H1 (cell line): Measurements from ENCODE around the gene ZSWIM4. TPM values are rescaled to one million over a fixed set of nuclear protein-coding genes. Genes with fewer than 3 reads are reported as not detected.

Experiments
- CTCF ChIA-PET: fragments of 300-600 bp; sonication (Branson Sonifier 250); formaldehyde crosslinking; loops from one replicate; lab custom pipeline; 2021; ENCODE audit not compliant: partially characterized antibody; lab: Charles Lee
- POLR2A ChIA-PET: fragments of 300-600 bp; sonication (Branson Sonifier 250); formaldehyde crosslinking; loops from one replicate; lab custom pipeline; 2021; ENCODE audit warnings: inconsistent platforms; ENCODE audit not compliant: partially characterized antibody; lab: Charles Lee
- DNase-seq, 2 experiments: peaks; one replicate each; pipeline versions ENCODE4 v3.0.0 to v3.0.0-alpha.2; 2010 to 2022; ENCODE audit warnings: low spot score in 2 of 2, low read depth in 1 of 2, mixed read lengths in 1 of 2
- FAIRE-seq: peaks from 2 replicates; lab custom pipeline; 2011; peaks lifted over from hg19 to GRCh38; lab: Jason Lieb, UNC
- H2AFZ ChIP-seq: 2 replicates; pipeline ENCODE4 v1.8.1; 2012; ENCODE audit warnings: low read length, inconsistent platforms
- H2AK5ac ChIP-seq: 2 replicates; pipeline ENCODE4 v1.6.1; 2013; ENCODE audit warnings: low read depth, low read length
- H2BK120ac ChIP-seq: replicated peaks from 2 replicates; pipeline ENCODE3; 2013; ENCODE audit warnings: low read depth, low read length, inconsistent platforms
- H2BK12ac ChIP-seq: 2 replicates; pipeline ENCODE4 v1.6.1; 2013; ENCODE audit warnings: low read depth, low read length
- H2BK15ac ChIP-seq: 2 replicates; pipeline ENCODE4 v1.6.1; 2013; ENCODE audit warnings: low read length
- H2BK20ac ChIP-seq: 2 replicates; pipeline ENCODE4 v1.6.1; 2013; ENCODE audit warnings: low read length
- H2BK5ac ChIP-seq: 2 replicates; pipeline ENCODE4 v1.6.1; 2013; ENCODE audit warnings: low read depth, low read length
- H3K14ac ChIP-seq: 2 replicates; pipeline ENCODE4 v1.6.1; 2013; ENCODE audit warnings: inconsistent platforms; ENCODE audit not compliant: insufficient read length
- H3K18ac ChIP-seq: 2 replicates; pipeline ENCODE4 v1.6.1; 2013; ENCODE audit warnings: low read length; ENCODE audit errors: extremely low read depth
- H3K23ac ChIP-seq: 2 replicates; pipeline ENCODE4 v1.6.1; 2013; ENCODE audit warnings: inconsistent platforms; ENCODE audit not compliant: insufficient read length
- H3K23me2 ChIP-seq: 2 replicates; pipeline ENCODE4 v1.6.1; 2013; ENCODE audit warnings: low read depth, low read length
- H3K27ac ChIP-seq: 2 replicates; pipeline ENCODE4 v1.6.1; 2011; ENCODE audit warnings: low read depth, low read length, inconsistent platforms
- H3K27me3 ChIP-seq, 4 experiments: replicated peaks in 1 of 4; 1 replicate in 1 of 4; 2 replicates in 3 of 4; pipeline versions ENCODE4 v1.6.1 to v1.8.1; 2011 to 2013; ENCODE audit warnings: low read length in 3 of 4, mild to moderate bottlenecking in 3 of 4, inconsistent platforms in 2 of 4, mixed read lengths in 2 of 4, moderate library complexity in 1 of 4; ENCODE audit not compliant: control insufficient read depth in 3 of 4, insufficient read depth in 3 of 4; ENCODE audit errors: extremely low read depth in 1 of 4
- H3K36me3 ChIP-seq, 4 experiments: 2 replicates each; pipeline versions ENCODE4 v1.6.1 to v1.8.1; 2011 to 2013; ENCODE audit warnings: mild to moderate bottlenecking in 4 of 4, low read length in 3 of 4, moderate library complexity in 2 of 4, control low read depth in 1 of 4, inconsistent platforms in 1 of 4; ENCODE audit not compliant: insufficient read depth in 4 of 4, control insufficient read depth in 2 of 4
- H3K4ac ChIP-seq: replicated peaks from 2 replicates; pipeline ENCODE3; 2013; ENCODE audit warnings: low read length, low read depth, mixed read lengths, inconsistent platforms; ENCODE audit not compliant: insufficient read length
- H3K4me1 ChIP-seq, 4 experiments: replicated peaks in 1 of 4; 1 replicate in 1 of 4; 2 replicates in 3 of 4; pipeline versions ENCODE4 v1.6.1 to v1.8.1; 2011 to 2013; ENCODE audit warnings: low read length in 3 of 4, inconsistent platforms in 2 of 4, mixed read lengths in 1 of 4; ENCODE audit not compliant: insufficient read depth in 4 of 4, control insufficient read depth in 3 of 4
- H3K4me2 ChIP-seq, 2 experiments: 2 replicates each; pipeline versions ENCODE4 v1.6.1 to v1.8.1; 2011 to 2013; ENCODE audit warnings: low read depth in 2 of 2, low read length in 2 of 2, control low read depth in 1 of 2, inconsistent platforms in 1 of 2, mild to moderate bottlenecking in 1 of 2; ENCODE audit not compliant: insufficient read depth in 1 of 2
- H3K4me3 ChIP-seq, 4 experiments: fragments of 200-600, 300-600 bp in 1 of 4; sonication (generic), shearing (Covaris generic), sonication (Bioruptor Twin) in 1 of 4; 2 replicates each; pipeline versions ENCODE4 v1.5.1 to v1.8.1; 2011 to 2016; ENCODE audit warnings: low read length in 4 of 4, low read depth in 3 of 4, control low read depth in 2 of 4, inconsistent platforms in 2 of 4, mild to moderate bottlenecking in 2 of 4, mixed read lengths in 1 of 4, moderate library complexity in 1 of 4; ENCODE audit not compliant: insufficient read depth in 2 of 4; ENCODE audit errors: extremely low read depth in 1 of 4
- H3K56ac ChIP-seq: replicated peaks from 2 replicates; pipeline ENCODE3; 2013; ENCODE audit warnings: low read depth, mild to moderate bottlenecking, mixed read lengths, low read length, inconsistent platforms; ENCODE audit not compliant: insufficient read length
- H3K79me1 ChIP-seq: 2 replicates; pipeline ENCODE4 v1.6.1; 2013; ENCODE audit warnings: low read depth, low read length, control low read depth
- H3K79me2 ChIP-seq, 2 experiments: 2 replicates each; pipeline versions ENCODE4 v1.6.1 to v1.8.1; 2012 to 2013; ENCODE audit warnings: low read length in 2 of 2, mild to moderate bottlenecking in 2 of 2, inconsistent platforms in 1 of 2; ENCODE audit not compliant: insufficient read depth in 2 of 2, control insufficient read depth in 1 of 2
- H3K9ac ChIP-seq, 4 experiments: replicated peaks in 1 of 4; 1 replicate in 1 of 4; 2 replicates in 3 of 4; pipeline versions ENCODE4 v1.6.1 to v1.8.1; 2011 to 2013; ENCODE audit warnings: low read depth in 3 of 4, low read length in 3 of 4, control low read depth in 2 of 4, mild to moderate bottlenecking in 2 of 4, moderate library complexity in 2 of 4, inconsistent platforms in 1 of 4; ENCODE audit errors: extremely low read depth in 1 of 4
- H3K9me3 ChIP-seq, 2 experiments: 2 replicates each; pipeline versions ENCODE4 v1.6.1 to v1.8.1; 2012 to 2013; ENCODE audit warnings: mild to moderate bottlenecking in 2 of 2, moderate library complexity in 2 of 2, control low read depth in 1 of 2, inconsistent platforms in 1 of 2, low read depth in 1 of 2, low read length in 1 of 2, mixed read lengths in 1 of 2; ENCODE audit not compliant: insufficient read depth in 2 of 2
- H4K20me1 ChIP-seq, 2 experiments: replicated peaks in 1 of 2; 2 replicates each; pipeline versions ENCODE3 to v1.8.1; 2011 to 2013; ENCODE audit warnings: inconsistent platforms in 2 of 2, low read length in 2 of 2, mild to moderate bottlenecking in 1 of 2; ENCODE audit not compliant: insufficient read depth in 2 of 2, control insufficient read depth in 1 of 2
- H4K5ac ChIP-seq: 2 replicates; pipeline ENCODE4 v1.6.1; 2013; ENCODE audit warnings: low read length, low read depth, mixed read lengths, inconsistent platforms; ENCODE audit not compliant: insufficient read length
- H4K8ac ChIP-seq: 2 replicates; pipeline ENCODE4 v1.8.0; 2013; ENCODE audit warnings: mild to moderate bottlenecking, moderate library complexity, low read length, inconsistent platforms; ENCODE audit not compliant: insufficient read depth; ENCODE audit errors: extremely low read depth
- H4K91ac ChIP-seq: replicated peaks from 2 replicates; pipeline ENCODE3; 2013; ENCODE audit warnings: low read length, mixed read lengths, inconsistent platforms; ENCODE audit not compliant: insufficient read length
- CREB1 ChIP-seq: IDR thresholded peaks from 2 replicates; pipeline ENCODE4 v1.6.1; 2012; ENCODE audit warnings: inconsistent platforms
- CTBP2 ChIP-seq: IDR thresholded peaks from 2 replicates; pipeline ENCODE4 v1.7.0; 2011; ENCODE audit warnings: borderline replicate concordance, mild to moderate bottlenecking, moderate library complexity, mixed read lengths, low read length; ENCODE audit not compliant: insufficient read depth, insufficient read length
- EGR1 ChIP-seq: IDR thresholded peaks from 2 replicates; pipeline ENCODE4 v1.6.1; 2011; ENCODE audit warnings: low read depth, low read length, borderline replicate concordance
- GTF2F1 ChIP-seq: IDR thresholded peaks from 2 replicates; pipeline ENCODE4 v1.6.1; 2012; ENCODE audit warnings: low read depth, low read length, improper control_type of control experiment, borderline replicate concordance
- HDAC2 ChIP-seq, 2 experiments: fragments of 300-600 bp in 1 of 2; sonication (generic) in 1 of 2; IDR thresholded peaks; 2 replicates each; pipeline ENCODE4 v1.6.1; 2011 to 2012; ENCODE audit warnings: low read depth in 2 of 2, low read length in 2 of 2, mild to moderate bottlenecking in 2 of 2, moderate library complexity in 2 of 2, borderline replicate concordance in 1 of 2, inconsistent platforms in 1 of 2
- KDM5A ChIP-seq: fragments of 200-600 bp; IDR thresholded peaks from 2 replicates; pipeline ENCODE4 v1.7.1; 2012; ENCODE audit warnings: mild to moderate bottlenecking, low read length, inconsistent platforms, mixed read lengths
- MAX ChIP-seq: IDR thresholded peaks from 2 replicates; pipeline ENCODE4 v1.6.1; 2012; ENCODE audit warnings: inconsistent platforms
- POU5F1 ChIP-seq: IDR thresholded peaks from 2 replicates; pipeline ENCODE4 v1.6.1; 2011; ENCODE audit warnings: low read depth, mild to moderate bottlenecking, low read length, moderate library complexity
- RBBP5 ChIP-seq: IDR thresholded peaks from 2 replicates; pipeline ENCODE4 v1.7.1; 2012; ENCODE audit warnings: low read depth, mild to moderate bottlenecking, inconsistent platforms, low read length, moderate library complexity, borderline replicate concordance
- RXRA ChIP-seq: IDR thresholded peaks from 2 replicates; pipeline ENCODE4 v1.6.1; 2011; ENCODE audit warnings: low read depth, mild to moderate bottlenecking, low read length, moderate library complexity; ENCODE audit not compliant: insufficient read depth
- SIRT6 ChIP-seq: IDR thresholded peaks from one replicate; pipeline ENCODE4 v1.7.1; 2012; ENCODE audit warnings: low read length, inconsistent platforms
- SP4 ChIP-seq: IDR thresholded peaks from 2 replicates; pipeline ENCODE4 v1.6.1; 2012; ENCODE audit warnings: low read length, inconsistent platforms
- WGBS, 2 experiments: shearing (Covaris generic) in 1 of 2; methylation state at CpG; one replicate each; pipeline versions ENCODE4 v1.1.6 to v1.1.7; 2013 to 2015; ENCODE audit warnings: low lambda C conversion rate in 2 of 2, mixed read lengths in 2 of 2, inconsistent platforms in 1 of 2, low coverage in 1 of 2, missing lambda C conversion rate in 1 of 2; ENCODE audit not compliant: insufficient replicate concordance in 2 of 2, insufficient coverage in 1 of 2, insufficient read length in 1 of 2; ENCODE audit errors: extremely low coverage in 1 of 2, missing lambda C conversion rate in 1 of 2; 5-methylcytosine and 5-hydroxymethylcytosine counted together
- polyA plus RNA-seq, 7 experiments: library from polyadenylated mRNA; depleted of rRNA in 3 of 7; stranded (reverse) in 5 of 7; unstranded in 2 of 7; fragments of >200 nt in 5 of 7; fragments of 200-250 nt in 2 of 7; gene quantifications; 1 replicate in 5 of 7; 2 replicates in 1 of 7; 4 replicates in 1 of 7; pipeline versions ENCODE4 v1.2.1 to v1.2.3, GENCODE V29; 2011 to 2013; ENCODE audit warnings: missing spikeins in 2 of 7, mixed read lengths in 2 of 7
- total RNA-seq: library from RNA; stranded (reverse); fragmentation: NEBNext Ultra II Directional; extraction: Animal tissue kit (Norgen Biotek cat#: 25700); gene quantifications from 2 replicates; pipeline ENCODE4 v1.2.1, GENCODE V29; 2021

Gene ZSWIM4
- total and polyA plus RNA-seq, 2 of the 8 experiments (the other 6 are each of a cell fraction or from before 2014, with no cell fraction given): 12.2 to 31.1 TPM

- Histone ChIP-seq H2BK120ac (no peak overlapping the region), H3K4ac (no peak overlapping the region), H2BK20ac (no peak overlapping the region), H3K9me3 (no peaks in the 10 kb centered on the region), H3K4me1 (peaks cover 0 to 7% (median 5%) of the 10 kb centered on the region in 4 experiments; a peak in 5 of 7 replicates), H3K18ac (no peak overlapping the region), H3K79me2 (no peaks in the 10 kb centered on the region), H3K4me3 (no peak overlapping the region), H3K36me3 (no peaks in the 10 kb centered on the region), H2AFZ (no peak overlapping the region), H2AK5ac (peak overlapping the region; percentile 79; the same call in 1 of the 2 replicates), H3K4me2 (no peak overlapping the region), H2BK12ac (peak overlapping the region; percentile 55; the same call in 1 of the 2 replicates), H2BK15ac (no peak overlapping the region; the same call in 1 of the 2 replicates), H3K9ac (no peak overlapping the region), H4K20me1 (peaks cover 0 to 2% of the 10 kb centered on the region in 2 experiments), H2BK5ac (no peak overlapping the region), H3K27ac (no peak overlapping the region), H3K14ac (no peak overlapping the region), H3K79me1 (no peaks in the 10 kb centered on the region), H3K27me3 (peaks cover 6 to 21% (median 13%) of the 10 kb centered on the region in 4 experiments), H3K23ac (no peak overlapping the region), H4K5ac (no peak overlapping the region), H4K8ac (no peak overlapping the region), H3K23me2 (no peaks in the 10 kb centered on the region), H3K56ac (no peak overlapping the region), H4K91ac (no peak overlapping the region)
- no peak for DNase-seq
- 96% methylated on average over 10 of the region's 13 CpGs; no CpG with 5 or more reads in 1 of the 2 experiments for WGBS, 2 experiments
- POLR2A ChIA-PET: interaction anchor here (0.6 to 4.7 kb wide), 7 partner anchors 12 to 709 kb away, joined by 3 to 62 read pairs (median 6); no protein-coding TSS in a partner anchor
- no peak for FAIRE-seq
- CTCF ChIA-PET: interaction anchor here (0.7 to 7.0 kb wide), 19 partner anchors 8 to 222 kb away, joined by 3 to 70 read pairs (median 8); no protein-coding TSS in a partner anchor
- TF ChIP-seq CREB1 (no peak), SIRT6 (no peak), SP4 (no peak), KDM5A (no peak), EGR1 (no peak), RXRA (no peak), HDAC2 (IDR thresholded peaks at IDR 0.05; ENCODE audit: borderline replicate concordance in 1 of 2, low read depth in 2 of 2, low read length in 2 of 2) (no peak), CTBP2 (no peak), GTF2F1 (no peak), MAX (no peak), RBBP5 (no peak), POU5F1 (no peak)
These were observed 65.6 kb downstream of the ZSWIM4 start for GRCh38 chr19:13860679-13861391.
